CD4-positive, alpha-beta T cell treated with Interleukin-17A for 1 hour (primary cell): Measurements from ENCODE around the gene LAMA4.

Source experiments
- DNase-seq: peaks from one replicate; pipeline ENCODE4 v3.0.0-alpha.2; 2020

The LAMA4 gene, protein sequence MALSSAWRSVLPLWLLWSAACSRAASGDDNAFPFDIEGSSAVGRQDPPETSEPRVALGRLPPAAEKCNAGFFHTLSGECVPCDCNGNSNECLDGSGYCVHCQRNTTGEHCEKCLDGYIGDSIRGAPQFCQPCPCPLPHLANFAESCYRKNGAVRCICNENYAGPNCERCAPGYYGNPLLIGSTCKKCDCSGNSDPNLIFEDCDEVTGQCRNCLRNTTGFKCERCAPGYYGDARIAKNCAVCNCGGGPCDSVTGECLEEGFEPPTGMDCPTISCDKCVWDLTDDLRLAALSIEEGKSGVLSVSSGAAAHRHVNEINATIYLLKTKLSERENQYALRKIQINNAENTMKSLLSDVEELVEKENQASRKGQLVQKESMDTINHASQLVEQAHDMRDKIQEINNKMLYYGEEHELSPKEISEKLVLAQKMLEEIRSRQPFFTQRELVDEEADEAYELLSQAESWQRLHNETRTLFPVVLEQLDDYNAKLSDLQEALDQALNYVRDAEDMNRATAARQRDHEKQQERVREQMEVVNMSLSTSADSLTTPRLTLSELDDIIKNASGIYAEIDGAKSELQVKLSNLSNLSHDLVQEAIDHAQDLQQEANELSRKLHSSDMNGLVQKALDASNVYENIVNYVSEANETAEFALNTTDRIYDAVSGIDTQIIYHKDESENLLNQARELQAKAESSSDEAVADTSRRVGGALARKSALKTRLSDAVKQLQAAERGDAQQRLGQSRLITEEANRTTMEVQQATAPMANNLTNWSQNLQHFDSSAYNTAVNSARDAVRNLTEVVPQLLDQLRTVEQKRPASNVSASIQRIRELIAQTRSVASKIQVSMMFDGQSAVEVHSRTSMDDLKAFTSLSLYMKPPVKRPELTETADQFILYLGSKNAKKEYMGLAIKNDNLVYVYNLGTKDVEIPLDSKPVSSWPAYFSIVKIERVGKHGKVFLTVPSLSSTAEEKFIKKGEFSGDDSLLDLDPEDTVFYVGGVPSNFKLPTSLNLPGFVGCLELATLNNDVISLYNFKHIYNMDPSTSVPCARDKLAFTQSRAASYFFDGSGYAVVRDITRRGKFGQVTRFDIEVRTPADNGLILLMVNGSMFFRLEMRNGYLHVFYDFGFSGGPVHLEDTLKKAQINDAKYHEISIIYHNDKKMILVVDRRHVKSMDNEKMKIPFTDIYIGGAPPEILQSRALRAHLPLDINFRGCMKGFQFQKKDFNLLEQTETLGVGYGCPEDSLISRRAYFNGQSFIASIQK (N-terminal part only)

DNA sequence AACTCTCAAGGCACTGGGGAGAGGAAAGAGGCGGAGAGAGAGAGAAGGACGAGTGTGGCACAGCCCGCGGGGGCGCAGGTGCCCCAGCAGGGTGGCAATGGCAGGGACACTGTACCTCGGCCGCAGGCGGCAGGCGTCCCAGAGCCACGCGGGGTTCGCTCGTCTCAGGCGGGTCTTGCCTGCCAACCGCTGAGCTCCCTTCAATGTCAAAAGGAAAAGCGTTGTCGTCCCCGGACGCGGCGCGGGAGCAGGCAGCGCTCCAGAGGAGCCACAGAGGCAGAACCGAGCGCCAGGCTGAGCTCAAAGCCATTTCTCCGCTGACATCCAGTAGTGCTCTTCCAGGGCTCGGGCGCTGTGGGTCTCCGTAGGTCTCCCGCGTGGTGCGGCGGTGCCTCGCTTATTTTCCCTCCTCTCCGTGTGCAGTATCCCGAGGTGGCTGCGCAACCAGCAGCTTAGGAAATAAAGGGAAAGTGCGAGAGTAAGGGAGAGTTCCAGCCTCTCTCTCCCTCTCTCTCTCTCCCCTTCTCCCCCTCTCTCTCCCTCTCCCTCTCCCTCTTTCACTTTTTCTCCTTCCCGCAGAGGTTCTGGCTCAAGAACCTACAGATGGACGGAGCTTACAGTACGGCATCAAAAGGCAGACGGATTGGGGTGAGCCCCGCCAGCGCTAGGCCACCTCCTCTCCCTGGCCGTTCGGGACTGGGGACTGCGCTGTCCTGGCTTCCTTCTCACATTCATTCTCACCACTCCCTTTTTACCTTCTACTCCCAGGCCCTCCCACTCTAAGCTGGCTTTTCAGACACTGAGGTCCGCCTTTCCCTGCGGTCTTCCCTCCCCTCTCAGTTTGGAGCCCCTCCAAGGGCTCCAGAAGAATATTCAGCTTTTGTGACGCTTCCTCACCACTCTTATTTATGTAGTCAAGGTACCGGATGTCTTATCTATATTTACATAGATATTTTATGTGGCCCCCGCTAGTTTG is at the start of gene LAMA4:
LAMA4 (minus strand) TSS at position 727 of the 976 bp plus-strand sequence; CDS start at position 310, 417 bp downstream.
- no peak for DNase-seq

DNA sequence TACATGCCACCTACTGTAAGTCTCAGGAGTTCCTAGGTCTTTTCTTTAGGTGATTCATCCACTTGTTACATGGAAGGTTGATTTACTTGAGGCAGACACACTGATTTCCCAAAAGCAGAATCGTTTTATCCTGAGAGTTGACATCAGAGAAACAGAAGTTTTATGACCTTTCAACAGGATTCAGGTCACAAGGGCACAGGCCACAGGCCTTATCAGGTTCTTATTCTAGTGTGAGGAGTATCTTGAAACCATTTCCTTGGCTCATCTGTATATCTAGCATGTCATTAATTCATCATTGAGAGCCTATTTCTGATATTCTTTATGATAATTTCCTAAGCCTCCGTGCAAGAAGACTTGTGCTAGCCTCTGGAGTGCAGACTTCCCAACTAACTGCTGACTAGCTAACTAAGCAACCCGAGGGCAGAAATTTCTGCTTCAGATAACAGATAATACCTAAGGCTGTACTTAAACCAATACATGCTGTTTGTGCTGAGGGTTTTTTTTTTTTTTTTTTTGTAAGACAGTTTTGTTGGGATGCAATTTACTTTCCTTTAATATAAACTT is 47.9 kb upstream of the LAMA4 start:
- no peak for DNase-seq

DNA sequence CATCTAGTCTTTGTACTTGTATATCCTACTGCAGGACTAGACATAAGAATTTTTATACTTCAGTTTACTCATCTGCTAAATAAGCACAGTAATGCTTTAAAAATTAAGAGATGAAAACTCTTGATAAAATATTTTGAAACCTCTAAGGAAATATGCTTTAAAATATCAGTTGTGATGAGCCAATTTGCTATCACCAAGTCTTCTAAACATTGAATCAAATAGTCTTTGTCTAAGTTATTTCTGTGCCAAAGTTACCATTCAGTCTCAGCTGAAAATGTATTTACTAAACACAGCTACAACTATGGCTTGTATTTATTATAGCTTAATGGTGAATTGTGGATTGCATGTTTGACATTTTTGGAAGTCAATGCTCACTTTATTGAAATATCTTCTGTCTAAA is 46.5 kb upstream of the LAMA4 start:
- DNase-seq = no peak

DNA sequence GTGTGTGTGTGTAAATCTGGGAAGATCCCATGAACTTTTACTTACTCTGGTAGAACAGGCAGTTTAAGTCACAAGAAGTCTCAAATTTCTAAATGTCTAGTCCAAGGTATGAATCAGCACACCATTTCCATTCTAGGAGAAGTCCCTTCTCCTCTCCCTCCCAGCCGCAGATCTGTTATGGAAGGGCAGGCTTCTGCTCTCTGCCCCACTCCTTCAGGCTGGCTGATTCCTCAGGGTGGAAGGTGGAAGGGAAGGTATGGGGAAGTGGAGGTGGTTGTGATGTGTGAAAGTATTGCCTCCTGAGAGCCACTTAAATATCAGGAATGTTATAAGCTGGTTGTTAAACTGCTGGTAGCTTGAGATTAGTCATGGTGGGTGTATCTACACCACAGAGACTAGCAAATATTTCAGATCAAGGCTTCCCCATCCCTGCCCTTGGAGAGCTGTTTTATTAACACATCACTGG is 44.5 kb upstream of the LAMA4 start:
- DNase-seq = no peak

DNA sequence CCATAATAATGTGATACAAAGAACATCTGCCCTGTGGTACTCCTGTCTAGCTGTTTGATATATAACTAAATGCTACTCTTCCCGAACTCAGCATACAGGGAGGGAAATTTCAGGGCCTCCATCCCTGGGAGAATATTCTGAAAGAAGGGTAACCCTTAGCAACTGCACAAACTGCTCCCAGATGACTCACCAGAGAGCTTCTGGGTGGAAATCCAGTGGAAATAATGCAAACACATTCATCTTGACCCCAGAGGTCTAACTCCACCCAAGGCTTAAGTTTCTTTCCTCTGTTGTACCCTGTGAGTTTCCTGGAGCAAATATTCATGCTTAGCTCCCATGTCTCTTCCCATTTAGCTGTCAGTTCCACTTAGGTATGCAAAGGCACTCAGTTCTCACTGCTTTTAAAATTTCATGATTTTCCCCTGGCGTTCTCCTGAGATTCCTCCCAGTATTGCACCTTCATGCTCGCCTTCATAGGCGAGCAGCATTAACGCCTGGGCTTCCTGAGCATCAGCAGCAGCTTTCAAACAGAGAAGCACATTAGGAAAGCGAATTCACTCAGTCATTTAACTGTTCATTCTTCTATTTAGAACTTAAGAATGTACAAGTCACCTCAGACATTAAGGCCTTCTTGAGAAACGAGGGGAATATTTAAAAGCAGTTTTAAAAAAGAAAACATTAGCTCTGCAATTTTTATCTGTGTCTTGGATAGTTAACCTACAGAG is 43.8 kb upstream of the LAMA4 start:
- DNase-seq = no peak

DNA sequence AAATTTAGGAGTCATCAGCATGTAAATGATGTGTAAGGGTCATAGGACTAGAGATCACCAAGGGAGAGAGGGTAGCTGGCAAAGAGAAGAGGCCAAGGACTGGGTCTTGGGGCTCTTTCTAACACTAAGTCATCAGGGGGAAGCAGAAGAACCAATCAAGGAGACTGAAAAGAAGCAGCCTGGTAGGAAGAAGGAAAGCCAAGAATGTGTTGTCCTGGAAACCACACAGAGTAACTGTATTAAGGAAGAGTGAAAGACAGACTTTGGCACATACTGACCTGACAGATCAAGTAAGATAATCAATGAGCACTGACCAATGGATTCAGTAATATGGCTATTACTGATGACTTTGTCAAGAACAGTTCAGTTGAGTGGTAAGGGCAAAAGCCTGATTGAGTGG is 42.3 kb upstream of the LAMA4 start:
- DNase-seq = no peak

DNA sequence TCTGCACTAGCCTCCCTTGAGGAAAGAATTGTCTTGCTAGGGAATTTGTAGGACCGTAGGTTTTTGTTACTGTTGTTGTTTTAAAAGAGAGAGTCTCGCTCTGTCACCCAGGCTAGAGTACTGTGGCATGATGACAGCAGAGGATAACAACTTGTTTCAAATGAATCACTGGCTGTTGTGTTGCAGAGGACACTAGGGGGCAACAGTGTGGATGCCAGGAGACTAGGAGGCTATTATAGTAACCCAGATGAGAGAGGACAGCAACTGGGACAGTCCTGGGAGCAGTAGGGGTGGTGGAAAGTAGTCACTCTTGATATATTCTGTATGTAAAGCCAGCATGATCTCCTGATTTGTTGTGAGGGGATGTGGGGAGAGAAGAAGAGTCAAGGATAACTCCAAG is 41.8 kb upstream of the LAMA4 start:
- DNase-seq = no peak

DNA sequence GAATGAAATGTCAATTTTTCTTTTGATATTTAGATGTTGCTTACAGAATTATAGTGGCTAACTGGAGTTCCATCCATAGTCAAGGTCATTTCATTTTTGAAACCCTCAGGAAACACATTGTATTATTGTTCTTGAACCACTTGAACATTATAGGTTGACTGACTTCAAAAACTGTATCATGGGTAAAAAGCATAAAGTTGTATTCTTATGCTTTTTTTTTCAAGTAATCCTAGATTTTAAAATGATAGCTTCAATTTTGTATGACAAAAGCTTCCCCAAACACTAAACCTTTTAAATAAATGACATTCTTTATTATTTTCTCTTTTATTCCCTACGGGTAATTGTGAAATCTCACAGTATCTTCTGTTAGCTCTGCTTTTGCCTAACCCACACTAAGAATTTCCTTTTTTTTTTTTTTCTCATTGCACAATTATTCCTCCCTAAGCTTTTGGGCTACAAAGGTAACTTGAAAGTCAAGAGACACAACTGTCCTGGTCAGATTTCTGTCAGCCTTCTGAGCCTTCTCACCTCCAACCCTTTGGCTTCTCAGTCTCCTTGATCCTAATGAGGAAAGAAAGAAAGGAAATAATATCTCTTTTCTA is 36.9 kb upstream of the LAMA4 start:
- DNase-seq = no peak

DNA sequence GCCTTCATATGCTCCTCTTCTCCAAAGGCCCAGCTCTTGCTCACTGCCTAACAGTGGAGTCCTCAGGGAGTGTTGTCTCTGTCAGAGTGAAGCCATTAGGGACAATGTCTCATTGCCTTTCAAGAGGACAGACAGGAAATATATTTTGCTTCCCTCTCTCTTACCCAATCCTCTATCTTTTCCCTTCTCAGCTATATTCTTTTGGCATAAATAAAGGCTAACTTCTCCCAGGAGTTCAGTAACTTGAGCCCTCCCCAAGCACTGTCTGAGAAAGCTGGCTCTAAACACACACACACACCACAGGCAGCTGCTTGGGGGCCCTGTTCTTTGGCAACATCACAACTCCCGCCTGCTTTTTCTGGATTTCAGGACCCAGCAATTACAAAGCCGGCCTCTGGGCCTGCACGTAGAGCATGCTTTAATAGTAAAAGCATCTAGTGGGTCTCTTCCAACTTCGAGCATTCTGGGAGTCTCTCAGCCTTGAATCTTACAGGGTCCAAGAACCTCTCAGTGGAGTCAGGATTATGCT is 34.7 kb upstream of the LAMA4 start:
- no peak for DNase-seq

DNA sequence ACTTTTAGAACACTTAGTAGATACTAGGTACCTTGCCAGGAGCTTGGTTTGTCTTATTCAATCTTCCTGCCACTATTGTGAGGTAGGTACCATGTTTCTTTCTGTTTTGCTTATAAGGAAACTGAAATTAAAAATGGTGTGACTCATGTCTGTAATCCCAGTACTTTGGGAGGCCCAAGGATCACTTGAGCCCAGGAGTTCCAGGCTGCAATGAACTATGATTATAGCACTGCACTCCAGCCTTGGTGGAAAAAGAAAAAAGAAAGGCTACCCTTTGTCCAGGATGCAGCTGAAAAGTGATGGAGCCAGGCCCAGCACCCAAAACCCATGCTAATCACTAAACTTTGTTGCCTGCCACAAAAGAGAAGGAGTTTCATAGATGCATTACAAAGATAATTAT is 34.1 kb upstream of the LAMA4 start:
- DNase-seq = no peak

DNA sequence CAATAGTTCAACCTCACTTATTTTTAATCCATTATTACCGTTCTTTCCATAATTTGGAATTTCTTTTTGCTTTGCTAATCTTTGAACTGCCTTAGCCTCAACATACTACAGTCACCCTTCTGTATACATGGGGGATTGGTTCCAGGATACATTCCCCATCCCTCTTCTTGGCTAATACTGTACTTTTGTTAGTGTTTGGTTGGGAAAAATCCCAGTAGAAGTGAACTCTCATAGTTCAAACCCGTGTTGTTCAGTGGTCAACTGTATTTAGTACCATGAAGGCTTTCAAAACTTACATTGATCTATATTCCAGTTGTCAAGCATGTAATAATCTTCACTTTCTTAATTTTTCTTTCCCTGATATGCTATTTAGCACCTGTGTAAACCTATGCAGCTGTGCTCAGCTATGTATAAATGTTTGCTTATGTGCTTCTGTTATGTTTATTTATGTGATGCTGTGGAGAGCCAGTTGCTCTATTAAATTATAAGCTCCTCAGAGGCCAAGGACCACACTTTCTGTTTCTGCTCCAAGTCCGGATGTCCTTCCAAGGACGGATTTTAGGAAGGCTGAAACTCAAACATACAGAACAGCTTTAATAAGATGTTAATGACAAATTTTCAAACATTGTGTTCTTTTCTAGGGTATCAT is 33.3 kb upstream of the LAMA4 start:
- no peak for DNase-seq

DNA sequence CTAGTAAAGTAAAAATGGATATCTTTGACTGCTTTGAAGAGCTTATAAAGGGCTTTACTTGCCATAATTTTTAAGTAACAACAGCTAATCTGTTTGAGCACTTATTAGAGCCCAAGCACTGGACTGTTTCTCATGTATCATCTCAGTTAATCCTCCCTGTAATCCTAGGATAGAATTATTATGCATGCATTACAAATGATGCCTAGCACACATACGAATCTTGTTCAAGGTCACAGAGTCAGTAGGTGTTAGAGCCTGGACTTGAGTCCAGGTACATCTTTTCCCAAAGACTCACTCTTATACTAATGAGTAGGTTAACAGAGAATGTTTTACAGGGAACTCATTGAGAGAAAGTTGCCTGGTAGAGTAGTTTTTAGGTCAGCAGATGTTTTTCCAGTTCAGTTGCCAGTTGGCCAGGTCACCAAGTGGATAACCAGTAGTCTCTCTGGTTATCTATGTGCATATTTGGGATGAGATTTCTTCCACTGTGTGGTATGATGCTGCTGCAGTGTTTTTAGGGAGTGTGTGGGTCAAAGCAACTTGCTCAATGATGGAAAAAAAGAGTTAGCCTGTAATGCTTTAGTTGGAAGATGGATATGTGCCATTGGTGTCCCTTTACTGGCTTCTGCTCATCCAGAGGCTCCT is 32.3 kb upstream of the LAMA4 start:
- DNase-seq = no peak

DNA sequence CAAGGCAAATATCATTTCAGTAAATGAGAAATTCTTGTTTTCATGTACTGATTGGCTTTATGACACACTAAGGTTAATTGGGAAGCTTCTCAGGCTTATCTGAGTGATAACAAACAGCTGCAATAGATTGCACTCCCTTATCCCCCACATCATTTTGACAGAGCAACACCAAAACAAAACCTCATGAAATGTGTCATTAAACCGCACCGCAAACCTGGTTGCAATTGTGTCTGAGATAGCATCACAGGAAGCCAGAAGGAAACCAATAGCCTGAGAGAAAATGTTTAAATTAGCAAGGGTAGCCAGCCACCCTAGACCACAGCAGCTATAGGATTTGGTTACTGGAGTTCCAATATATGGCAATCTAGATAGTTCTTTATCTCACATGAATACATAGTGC is 31.6 kb upstream of the LAMA4 start:
- DNase-seq = peak; percentile 62

DNA sequence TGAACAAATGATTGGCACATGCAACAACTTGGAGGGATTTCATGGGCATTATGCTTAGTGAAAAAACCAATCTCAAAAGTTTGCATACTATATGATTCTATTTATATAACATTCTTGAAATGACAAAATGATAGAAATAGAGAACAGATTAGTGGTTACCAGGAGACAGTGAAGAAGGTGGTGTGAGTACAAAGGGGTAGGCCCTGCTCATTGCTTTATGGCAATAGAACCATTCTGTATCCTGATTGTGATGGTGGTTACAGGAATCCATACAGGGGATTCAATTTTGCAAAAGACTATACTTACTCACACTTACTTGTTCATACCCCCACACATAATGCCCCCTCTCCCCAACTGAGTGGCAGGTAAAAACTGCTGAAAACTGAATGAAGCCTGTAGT is 30.2 kb upstream of the LAMA4 start:
- no peak for DNase-seq

DNA sequence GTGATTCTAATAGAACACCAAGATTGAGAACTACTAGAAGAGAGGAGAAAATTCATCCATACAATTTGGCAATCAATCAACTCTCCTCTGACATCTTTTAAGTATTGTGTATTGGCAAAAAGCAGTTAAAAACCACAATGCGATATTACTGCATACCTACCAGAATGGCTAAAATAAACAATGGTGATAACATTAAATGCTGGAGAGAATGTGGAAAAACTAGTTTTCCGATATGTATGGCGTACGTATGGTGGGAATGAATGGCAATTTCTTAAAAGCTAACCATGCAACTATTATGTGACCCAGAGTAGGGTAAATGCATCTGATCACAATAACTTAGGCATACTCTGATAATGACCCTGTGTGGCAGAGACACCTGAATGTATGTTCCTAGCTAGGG is 29.3 kb upstream of the LAMA4 start:
- DNase-seq = no peak

DNA sequence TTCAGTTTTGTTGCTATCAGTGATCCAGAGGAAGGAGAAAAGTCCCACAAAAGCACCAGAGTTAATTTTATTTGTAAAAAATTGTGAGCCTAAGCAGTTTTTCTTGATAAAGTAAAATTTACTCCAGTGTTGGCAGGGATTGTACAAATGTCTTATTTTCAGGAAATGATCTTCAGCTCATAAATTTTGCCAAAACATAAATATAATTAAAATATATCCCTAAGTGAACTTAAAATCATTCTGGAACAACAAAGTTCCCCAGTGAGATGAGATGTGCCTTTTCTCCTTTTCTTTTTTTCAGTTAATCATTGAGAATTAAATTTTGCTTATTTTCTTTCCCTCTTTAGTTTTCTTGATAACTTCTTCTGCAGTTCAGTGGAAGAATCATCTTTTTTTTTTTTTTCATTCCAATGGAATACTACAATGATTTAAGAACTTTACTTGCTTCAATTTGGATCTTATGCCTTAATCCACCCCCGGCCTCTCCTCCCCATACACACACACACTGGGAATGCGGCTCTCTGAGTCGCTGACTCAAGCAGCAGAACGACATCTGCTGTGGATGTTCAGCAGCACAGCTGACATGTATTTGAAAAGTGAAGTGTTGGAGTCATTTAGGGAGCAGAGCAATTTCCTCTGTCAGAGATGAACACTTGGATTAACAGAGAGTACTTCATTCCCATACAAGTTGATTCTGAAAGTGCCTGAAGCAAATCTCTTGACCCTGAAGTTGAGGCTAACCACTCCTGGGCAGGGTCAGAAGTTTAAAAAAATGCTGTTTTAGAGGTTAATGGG is 27.7 kb upstream of the LAMA4 start:
- DNase-seq = no peak

DNA sequence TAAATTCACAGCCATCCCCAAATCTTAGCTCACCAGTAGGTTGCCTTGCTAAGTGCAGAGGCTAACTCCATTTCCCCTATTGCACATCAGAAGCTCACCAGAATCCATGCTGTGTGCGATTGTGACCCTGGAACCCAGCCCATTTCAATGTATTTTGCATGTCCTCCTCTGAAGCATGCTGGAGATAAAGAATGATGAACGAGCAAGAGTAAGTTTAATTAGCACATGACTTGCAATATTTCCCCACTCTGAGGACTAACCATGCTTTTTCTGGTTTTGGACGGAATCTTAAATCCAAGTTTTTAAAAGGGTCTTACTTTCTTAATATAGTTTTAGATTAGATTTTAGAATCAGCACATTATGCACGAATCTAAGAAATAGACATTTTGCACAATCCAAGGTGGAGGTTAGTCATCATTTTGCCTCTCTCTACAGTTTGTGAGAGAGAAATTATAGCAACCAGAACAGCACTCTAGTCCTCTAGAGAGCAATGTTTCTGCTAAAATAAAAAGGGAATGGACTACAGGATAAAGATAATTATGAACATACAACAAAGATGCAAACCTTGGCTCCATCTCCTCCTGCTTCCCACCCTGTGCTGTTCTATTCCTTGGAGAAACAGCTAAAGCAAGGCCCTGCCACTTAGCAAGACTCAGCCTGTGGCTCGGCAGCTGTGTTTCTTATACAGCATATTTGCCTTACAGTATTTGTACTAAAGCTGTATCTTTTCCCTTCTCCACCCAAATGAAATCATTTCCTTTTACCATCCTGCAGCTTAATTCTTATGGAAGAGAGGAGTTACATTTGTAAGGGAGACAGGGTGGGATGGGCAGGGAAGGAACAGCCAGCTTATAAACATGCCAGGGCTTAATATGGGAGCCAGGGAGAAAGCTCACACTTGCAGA is 24.9 kb upstream of the LAMA4 start:
- no peak for DNase-seq
